Breast epithelium (tissue), 3 donors: ENCODE data around the gene HELZ2.

Source experiments
- POLR2A ChIP-seq: fragments of 450-650 bp; IDR thresholded peaks from one replicate; pipeline ENCODE4 v1.6.1; 2016; ENCODE audit warnings: antibody characterized with exemption, mild to moderate bottlenecking, moderate library complexity
- POLR2AphosphoS5 ChIP-seq, 3 donors: sonication (generic); formaldehyde crosslinking; IDR thresholded peaks; one replicate each; pipeline ENCODE4 v1.6.1; 2017; ENCODE audit warnings: antibody characterized with exemption in 3 of 3
- TF ChIP-seq, protein P1 (sequence below), 3 donors: fragments of 450-650 bp; IDR thresholded peaks; one replicate each; pipeline ENCODE4 v1.5.1; 2016 to 2017; ENCODE audit warnings: antibody characterized with exemption in 3 of 3, mild to moderate bottlenecking in 3 of 3, moderate library complexity in 3 of 3

- TF ChIP-seq, protein P1, sequence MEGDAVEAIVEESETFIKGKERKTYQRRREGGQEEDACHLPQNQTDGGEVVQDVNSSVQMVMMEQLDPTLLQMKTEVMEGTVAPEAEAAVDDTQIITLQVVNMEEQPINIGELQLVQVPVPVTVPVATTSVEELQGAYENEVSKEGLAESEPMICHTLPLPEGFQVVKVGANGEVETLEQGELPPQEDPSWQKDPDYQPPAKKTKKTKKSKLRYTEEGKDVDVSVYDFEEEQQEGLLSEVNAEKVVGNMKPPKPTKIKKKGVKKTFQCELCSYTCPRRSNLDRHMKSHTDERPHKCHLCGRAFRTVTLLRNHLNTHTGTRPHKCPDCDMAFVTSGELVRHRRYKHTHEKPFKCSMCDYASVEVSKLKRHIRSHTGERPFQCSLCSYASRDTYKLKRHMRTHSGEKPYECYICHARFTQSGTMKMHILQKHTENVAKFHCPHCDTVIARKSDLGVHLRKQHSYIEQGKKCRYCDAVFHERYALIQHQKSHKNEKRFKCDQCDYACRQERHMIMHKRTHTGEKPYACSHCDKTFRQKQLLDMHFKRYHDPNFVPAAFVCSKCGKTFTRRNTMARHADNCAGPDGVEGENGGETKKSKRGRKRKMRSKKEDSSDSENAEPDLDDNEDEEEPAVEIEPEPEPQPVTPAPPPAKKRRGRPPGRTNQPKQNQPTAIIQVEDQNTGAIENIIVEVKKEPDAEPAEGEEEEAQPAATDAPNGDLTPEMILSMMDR (IDR thresholded peaks at IDR 0.05), result no peak
- TF ChIP-seq POLR2A, result no peak
- no peak for TF ChIP-seq POLR2AphosphoS5 (IDR thresholded peaks at IDR 0.05)
These were observed 8.2 kb downstream of the HELZ2 start for GRCh38 chr20:63565699-63566335.
